HG03175 (cell line): ENCODE results near the gene PRKCA.

Source experiments
- ATAC-seq: cut with Tn5 transposase; IDR thresholded peaks from one replicate; pipeline ENCODE4 v1.9.1; 2021; ENCODE audit warnings: mild to moderate bottlenecking, moderate library complexity; ENCODE audit not compliant: unreplicated experiment

The PRKCA gene

GRCh38 chr17:66817750-66818149, 515.3 kb downstream of the PRKCA start:
- ATAC-seq: no peak

- ATAC-seq: no peak
Observed at GRCh38 chr17:66819466-66819865, 517.1 kb downstream of the PRKCA start.

GRCh38 chr17:66822009-66822408, 519.6 kb downstream of the PRKCA start:
- ATAC-seq: no peak

DNA sequence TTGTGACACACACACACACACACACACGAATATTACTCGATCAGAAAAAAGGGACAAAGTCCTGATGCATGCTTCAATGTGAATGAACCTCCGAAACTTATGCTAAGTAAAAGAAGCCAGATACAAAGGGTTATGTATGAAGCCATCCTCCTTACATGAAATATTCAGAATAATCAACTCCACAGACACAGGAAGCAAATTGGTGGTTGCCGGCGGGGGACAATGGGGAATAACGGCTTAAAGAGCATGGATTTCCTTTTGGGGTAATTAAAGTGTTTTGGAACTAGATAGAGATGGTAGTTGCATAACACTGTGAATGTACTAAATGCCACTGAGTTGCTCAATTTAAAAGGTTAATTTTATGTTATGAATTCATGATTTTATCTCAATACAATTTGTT, 524.4 kb downstream of the PRKCA start:
- no peak for ATAC-seq

DNA sequence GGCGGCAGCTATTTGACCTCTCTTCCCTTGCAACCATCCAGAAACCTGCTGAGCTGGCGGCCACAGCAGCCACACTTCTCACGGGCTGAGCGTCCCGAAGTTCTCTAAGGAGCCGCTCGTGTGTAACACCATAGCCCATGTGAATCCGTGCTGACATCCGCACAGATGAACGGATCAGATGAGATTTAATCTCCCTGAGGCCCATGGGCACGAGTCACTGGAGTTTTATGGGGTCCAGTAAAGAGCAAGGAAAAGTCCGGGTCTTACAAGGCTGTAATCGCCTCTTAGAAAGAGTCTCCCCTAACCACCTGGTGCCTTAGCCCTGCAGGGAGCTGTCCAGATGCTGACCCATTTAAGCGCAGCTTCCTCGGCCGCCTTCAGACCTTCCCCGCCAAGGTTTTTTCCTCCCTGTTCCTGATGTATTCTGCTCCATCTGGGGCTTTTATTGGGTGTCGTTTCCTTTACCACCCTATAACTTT, 527.0 kb downstream of the PRKCA start:
- ATAC-seq: no peak

DNA sequence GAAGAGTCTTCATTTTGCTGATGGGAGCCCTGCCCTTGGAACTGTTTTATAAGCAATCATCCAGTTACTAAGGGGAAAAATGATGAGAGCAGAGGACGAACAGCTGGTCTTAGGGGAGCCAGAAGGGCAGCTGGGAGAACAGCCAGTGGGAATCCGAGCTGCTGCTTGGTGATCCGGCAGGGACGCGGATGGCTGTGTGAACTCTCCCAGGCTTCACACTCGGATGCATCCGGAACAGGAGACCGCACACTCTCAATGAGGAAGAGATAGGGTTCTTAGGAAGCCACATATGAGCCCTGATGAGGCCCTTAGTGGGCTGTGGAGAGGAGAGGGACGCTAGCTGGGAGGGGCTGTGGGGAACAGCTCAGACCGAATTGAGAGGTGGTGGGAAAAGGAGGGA, 527.5 kb downstream of the PRKCA start:
- no peak for ATAC-seq

DNA sequence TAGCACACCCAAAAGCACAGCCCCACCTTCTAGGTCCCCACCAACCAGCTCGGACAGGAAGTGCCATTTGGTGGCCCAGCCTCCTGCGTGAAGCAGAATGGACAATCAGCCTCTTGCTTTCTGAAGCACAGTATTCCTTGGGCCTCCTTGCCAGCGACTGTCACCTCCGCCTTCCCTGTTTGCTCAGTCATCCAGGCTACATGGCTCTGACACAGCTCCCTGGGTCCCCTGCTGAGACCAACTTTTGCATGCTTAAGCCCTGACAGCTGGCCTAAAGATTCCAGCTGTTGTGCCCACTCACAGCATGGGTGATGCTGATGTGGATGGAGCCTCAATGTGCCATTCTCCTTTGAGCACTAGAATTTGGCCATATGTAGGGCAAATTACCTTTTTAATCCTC, 528.0 kb downstream of the PRKCA start:
- no peak for ATAC-seq

GRCh38 chr17:66831383-66832210, 529.2 kb downstream of the PRKCA start:
- ATAC-seq: no peak

- no peak for ATAC-seq
Observed at GRCh38 chr17:66833201-66833600, 530.8 kb downstream of the PRKCA start.

GRCh38 chr17:66834426-66834918, 532.1 kb downstream of the PRKCA start:
- no peak for ATAC-seq

GRCh38 chr17:66834919-66835454, 532.6 kb downstream of the PRKCA start, which contains the start of gene CACNG5:
TSS of gene CACNG5 (plus strand) at chr17:66835117. CDS start at chr17:66877333, 42,216 bp downstream.
- no peak for ATAC-seq

- ATAC-seq: no peak
Observed at GRCh38 chr17:66835476-66835875, 533.1 kb downstream of the PRKCA start.

DNA sequence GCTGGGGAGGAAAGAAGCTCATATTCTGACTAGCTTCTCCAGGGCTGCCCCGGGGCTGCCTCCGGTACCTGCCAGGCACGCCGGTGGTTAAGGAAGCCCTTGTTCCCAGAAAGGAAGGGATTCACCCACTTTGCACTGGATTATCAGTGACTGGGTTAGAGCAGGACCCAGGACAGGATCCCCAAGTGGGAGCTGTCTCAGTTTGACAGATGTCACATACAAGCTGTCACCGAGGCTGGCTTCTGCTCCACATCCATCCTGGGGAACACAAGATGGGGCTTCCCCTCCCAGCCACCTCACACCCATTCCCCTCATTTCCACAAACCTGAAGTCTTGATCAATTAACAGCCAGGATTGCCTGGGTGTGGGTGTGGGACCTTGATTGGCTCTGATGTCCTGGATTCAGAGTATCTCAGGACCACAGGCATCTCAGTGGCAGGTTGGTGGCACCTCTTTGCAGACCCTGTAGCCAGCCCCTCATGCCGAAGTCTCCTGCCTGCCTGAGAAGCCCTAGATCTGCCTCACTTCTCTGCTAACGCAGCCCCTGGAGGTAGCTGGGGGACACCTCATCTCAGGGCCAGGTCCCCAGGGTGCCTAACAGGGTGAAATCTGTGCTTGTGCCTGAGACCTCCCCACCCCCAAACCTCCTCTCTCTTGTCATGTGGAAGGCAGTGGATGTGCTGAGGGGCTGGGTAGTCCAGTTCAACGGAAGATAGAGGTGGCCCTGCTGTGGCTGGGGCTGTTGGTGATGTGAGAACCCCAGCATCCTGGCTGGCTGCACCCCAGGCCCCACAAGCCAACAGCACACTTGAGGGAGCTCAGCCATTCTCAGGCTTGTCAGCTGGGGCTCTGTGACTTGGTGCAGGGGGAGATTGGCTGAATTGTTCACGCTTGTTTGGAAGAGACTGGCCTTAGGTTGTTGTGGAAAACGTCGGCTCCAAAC, 533.9 kb downstream of the PRKCA start:
- no peak for ATAC-seq

DNA sequence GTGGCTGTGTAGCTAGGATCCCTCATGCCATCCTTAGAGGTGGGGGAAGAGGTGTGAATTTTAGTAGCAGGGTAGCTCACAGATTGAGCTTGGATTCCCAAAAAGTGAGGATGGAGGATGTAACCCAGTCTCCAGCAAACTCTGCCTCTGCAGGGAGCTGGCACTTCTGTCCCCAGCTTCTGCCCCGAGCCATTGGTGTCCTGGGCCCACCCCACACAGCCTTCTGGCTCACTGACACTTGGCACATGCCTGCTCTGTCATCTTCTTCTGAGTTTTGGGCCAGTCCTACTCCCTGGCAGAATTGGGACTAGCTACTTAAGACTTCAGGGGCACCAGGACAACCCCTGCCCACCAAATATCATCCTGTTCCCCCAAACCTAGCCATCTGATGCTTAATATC, 534.8 kb downstream of the PRKCA start:
- ATAC-seq: no peak

DNA sequence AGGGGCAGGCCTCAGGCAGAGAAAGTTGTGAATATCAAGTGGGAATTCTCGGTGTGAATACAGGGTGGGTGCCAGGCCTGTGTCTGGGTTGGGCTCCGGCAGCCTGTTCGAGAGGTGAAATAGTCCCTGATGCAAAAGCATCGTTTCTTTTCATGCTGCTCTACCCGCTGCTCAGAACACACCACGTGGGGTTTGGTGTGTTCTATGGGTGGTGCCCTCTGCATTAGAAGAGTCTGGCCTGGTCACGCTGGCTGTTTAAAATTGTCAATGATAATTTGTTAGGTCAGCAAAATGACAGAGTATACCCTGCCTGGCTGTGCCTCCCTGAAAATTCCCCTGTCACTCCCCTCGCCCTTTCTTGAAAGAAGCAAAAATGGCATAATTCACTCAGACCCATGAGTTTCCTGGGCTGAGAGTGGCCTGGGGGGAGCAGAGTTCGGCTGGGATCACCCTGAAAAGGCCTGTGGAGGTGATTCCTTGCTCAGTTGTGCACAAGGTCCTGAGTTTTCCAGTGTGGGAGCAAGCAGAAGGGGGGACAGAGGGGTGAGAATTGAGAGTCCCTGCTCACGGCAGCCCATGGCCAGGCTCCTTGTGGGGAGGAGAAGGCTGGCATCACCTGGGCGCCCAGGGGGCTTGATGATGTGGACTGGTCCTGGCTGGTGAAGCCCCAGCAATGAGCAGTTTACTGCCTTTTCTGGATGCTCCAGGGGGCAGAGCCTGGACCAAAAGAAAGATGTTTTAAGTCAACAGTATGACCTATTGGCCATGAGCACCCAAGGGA, 535.7 kb downstream of the PRKCA start:
- no peak for ATAC-seq

- ATAC-seq: no peak
Observed at GRCh38 chr17:66839616-66840015, 537.2 kb downstream of the PRKCA start.

- ATAC-seq: no peak
Observed at GRCh38 chr17:66840061-66840460, 537.6 kb downstream of the PRKCA start.

DNA sequence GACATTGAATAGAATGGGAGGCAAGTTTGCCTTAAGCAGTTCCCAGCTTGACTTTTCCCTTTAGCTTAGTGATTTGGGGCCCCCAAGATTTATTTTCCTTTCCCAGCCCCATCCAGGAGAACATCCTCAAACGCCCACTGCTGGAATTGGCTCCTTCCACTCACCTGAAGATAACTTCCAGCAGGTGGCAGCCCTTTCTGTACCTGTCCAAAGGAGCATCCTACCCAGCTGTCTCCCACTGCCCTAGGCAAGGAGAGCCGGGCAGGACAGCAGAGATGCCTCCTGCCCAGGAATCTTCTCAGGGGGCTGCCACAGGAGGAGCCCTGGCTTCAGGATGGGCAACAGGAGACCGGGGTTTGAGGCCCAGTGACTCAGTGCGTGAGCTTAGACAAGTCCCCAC, 538.9 kb downstream of the PRKCA start:
- ATAC-seq: no peak

DNA sequence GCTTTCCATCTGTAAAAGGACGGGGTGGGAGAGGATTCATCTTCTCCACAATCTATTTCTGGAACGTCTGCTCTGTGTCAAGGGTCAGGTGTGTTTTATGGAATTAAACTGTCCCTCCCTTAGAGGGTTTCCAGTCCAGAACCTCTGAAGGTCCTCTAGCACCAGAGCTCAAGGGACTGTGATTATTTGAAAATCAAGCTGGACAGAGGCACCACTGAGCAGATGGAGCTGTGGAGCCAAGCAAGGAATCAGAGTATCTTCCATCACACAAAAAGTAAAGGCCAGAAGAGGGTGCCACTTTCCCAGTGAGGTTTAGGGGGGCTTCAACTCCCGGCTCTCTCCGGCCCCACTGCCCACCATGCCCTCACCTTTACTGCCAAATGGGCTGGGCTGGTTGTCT, 539.3 kb downstream of the PRKCA start:
- ATAC-seq: no peak

GRCh38 chr17:66842505-66842904, 540.1 kb downstream of the PRKCA start:
- ATAC-seq: no peak
